NB4 (cell line): Measurements from ENCODE around the gene MBNL1.

Source experiments
- POLR2A ChIP-seq: IDR thresholded peaks from 2 replicates; pipeline ENCODE4 v1.6.1; 2011; ENCODE audit warnings: mild to moderate bottlenecking; ENCODE audit not compliant: insufficient read length; ENCODE audit errors: extremely low read depth
- TF ChIP-seq, protein P1 (sequence below): IDR thresholded peaks from 2 replicates; pipeline ENCODE4 v1.6.1; 2011; ENCODE audit warnings: low read depth, low read length
- TF ChIP-seq, protein P2 (sequence below): IDR thresholded peaks from one replicate; pipeline ENCODE4 v1.5.1; 2012; ENCODE audit warnings: low read depth, low read length

DNA sequence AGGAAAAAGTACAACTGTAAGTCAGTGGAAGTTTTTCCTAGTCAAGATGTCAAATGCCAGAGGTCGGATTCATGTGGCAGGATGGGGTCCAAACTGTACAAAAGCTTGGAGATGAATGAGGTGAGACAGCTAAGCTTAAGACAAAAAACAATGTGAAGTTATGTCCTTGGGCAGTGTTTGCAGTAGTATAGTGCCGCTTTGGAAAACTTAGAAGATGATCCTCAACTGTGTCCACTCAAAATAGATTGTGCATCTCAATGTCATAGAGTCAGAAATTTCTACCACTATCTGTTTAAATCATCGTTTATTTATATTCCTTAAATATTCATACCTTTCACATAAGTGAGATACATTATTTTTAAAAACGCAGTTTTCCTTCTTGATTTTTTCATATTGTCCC lies 77.3 kb downstream of the MBNL1 start:
- TF ChIP-seq, protein P1, sequence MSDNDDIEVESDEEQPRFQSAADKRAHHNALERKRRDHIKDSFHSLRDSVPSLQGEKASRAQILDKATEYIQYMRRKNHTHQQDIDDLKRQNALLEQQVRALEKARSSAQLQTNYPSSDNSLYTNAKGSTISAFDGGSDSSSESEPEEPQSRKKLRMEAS, result no peak
- TF ChIP-seq POLR2A, result no peak
- TF ChIP-seq, protein P2, sequence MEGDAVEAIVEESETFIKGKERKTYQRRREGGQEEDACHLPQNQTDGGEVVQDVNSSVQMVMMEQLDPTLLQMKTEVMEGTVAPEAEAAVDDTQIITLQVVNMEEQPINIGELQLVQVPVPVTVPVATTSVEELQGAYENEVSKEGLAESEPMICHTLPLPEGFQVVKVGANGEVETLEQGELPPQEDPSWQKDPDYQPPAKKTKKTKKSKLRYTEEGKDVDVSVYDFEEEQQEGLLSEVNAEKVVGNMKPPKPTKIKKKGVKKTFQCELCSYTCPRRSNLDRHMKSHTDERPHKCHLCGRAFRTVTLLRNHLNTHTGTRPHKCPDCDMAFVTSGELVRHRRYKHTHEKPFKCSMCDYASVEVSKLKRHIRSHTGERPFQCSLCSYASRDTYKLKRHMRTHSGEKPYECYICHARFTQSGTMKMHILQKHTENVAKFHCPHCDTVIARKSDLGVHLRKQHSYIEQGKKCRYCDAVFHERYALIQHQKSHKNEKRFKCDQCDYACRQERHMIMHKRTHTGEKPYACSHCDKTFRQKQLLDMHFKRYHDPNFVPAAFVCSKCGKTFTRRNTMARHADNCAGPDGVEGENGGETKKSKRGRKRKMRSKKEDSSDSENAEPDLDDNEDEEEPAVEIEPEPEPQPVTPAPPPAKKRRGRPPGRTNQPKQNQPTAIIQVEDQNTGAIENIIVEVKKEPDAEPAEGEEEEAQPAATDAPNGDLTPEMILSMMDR, result no peak
